K562 (cell line): ENCODE results near the gene KAT6B. TPM values are rescaled to one million over a fixed set of nuclear protein-coding genes. Genes with fewer than 3 reads are reported as not detected.
A peak's percentile ranks its signal among the peaks of the same experiment; 100 is the strongest.

Source experiments
- ATAC-seq: fragments of 200-7000 bp; cut with Tn5 transposase; 3 replicates; pipeline ENCODE4 v1.9.1; 2020; ENCODE audit warnings: moderate library complexity
- BruUV-seq: library from RNA; stranded (reverse); fragments of 400-500 nt; replicated peaks from 2 replicates; lab custom pipeline; 2021; lab: Mats Ljungman, UMichigan
- CTCF ChIA-PET: fragments of 300-600 bp; formaldehyde crosslinking; extraction: SDS; loops from one replicate; lab custom pipeline; 2021; ENCODE audit warnings: low intra/inter-chr PET ratio; lab: Yijun Ruan, JAX
- POLR2A ChIA-PET: fragments of 300-600, 350-650 bp; sonication (Branson Sonifier 250); formaldehyde crosslinking; extraction: SDS; loops from one replicate; lab custom pipeline; 2021; ENCODE audit warnings: antibody characterized with exemption, inconsistent platforms; lab: Yijun Ruan, JAX
- DNase-seq, 4 experiments: peaks; one replicate each; pipeline versions ENCODE4 v3.0.0 to v3.0.0-alpha.2; 2011 to 2018; ENCODE audit warnings: low spot score in 3 of 4, mixed read lengths in 3 of 4; ENCODE audit errors: extremely low read depth in 1 of 4
- FAIRE-seq: peaks from 2 replicates; lab custom pipeline; 2011; peaks lifted over from hg19 to GRCh38; lab: Jason Lieb, UNC
- H2AFZ ChIP-seq: 2 replicates; pipeline ENCODE4 v1.6.0; 2011; ENCODE audit warnings: low read depth, low read length, control low read depth, inconsistent platforms
- H3K27ac ChIP-seq: fragments of 200-600 bp; 3 replicates; pipeline ENCODE4 v1.8.0; 2011; ENCODE audit warnings: low read depth, mild to moderate bottlenecking, control low read depth, inconsistent platforms, low read length, moderate library complexity, mixed read lengths; ENCODE audit errors: extremely low read depth
- H3K27me3 ChIP-seq, 2 experiments: fragments of 300-600 bp in 1 of 2; 2 replicates in 1 of 2; 3 replicates in 1 of 2; pipeline versions ENCODE4 v1.6.0 to v1.8.0; 2011; ENCODE audit warnings: inconsistent platforms in 2 of 2, low read length in 2 of 2, mild to moderate bottlenecking in 1 of 2, mixed read lengths in 1 of 2, moderate library complexity in 1 of 2; ENCODE audit not compliant: control insufficient read depth in 2 of 2, insufficient read depth in 2 of 2
- H3K36me3 ChIP-seq: fragments of 300-600 bp; 3 replicates; pipeline ENCODE4 v1.8.0; 2011; ENCODE audit warnings: mild to moderate bottlenecking, low read length, inconsistent platforms; ENCODE audit not compliant: control insufficient read depth, insufficient read depth
- H3K4me1 ChIP-seq, 2 experiments: fragments of 200-600 bp in 1 of 2; replicated peaks in 1 of 2; 2 replicates in 1 of 2; 3 replicates in 1 of 2; pipeline versions ENCODE4 v1.5.1 to v1.8.0; 2011; ENCODE audit warnings: inconsistent platforms in 2 of 2, low read length in 2 of 2, mild to moderate bottlenecking in 1 of 2, mixed read lengths in 1 of 2, moderate library complexity in 1 of 2; ENCODE audit not compliant: control insufficient read depth in 2 of 2, insufficient read depth in 2 of 2
- H3K4me2 ChIP-seq: 2 replicates; pipeline ENCODE4 v1.6.1; 2011; ENCODE audit warnings: low read length, control low read depth, inconsistent platforms, mixed read lengths; ENCODE audit not compliant: insufficient read depth
- H3K4me3 ChIP-seq: fragments of 200-600 bp; sonication (generic), shearing (Covaris generic); 2 replicates; pipeline ENCODE4 v1.5.1; 2016; ENCODE audit warnings: control low read depth, inconsistent platforms
- H3K79me2 ChIP-seq: fragments of 200-600 bp; 3 replicates; pipeline ENCODE4 v1.8.0; 2011; ENCODE audit warnings: low read length, inconsistent platforms; ENCODE audit not compliant: control insufficient read depth, insufficient read depth
- H3K9ac ChIP-seq, 2 experiments: 2 replicates each; pipeline versions ENCODE4 v1.6.0 to v1.6.1; 2011; ENCODE audit warnings: low read depth in 2 of 2, low read length in 2 of 2, control low read depth in 1 of 2, inconsistent platforms in 1 of 2, mild to moderate bottlenecking in 1 of 2, mixed read lengths in 1 of 2; ENCODE audit not compliant: insufficient read depth in 1 of 2
- H3K9me1 ChIP-seq: one replicate; pipeline ENCODE4 v1.6.0; 2011; ENCODE audit warnings: inconsistent platforms, mild to moderate bottlenecking, low read length, moderate library complexity; ENCODE audit not compliant: control insufficient read depth, insufficient read depth
- H3K9me3 ChIP-seq: replicated peaks from 2 replicates; pipeline ENCODE4 v1.5.1; 2011; ENCODE audit warnings: low read depth, low read length, inconsistent platforms; ENCODE audit not compliant: control insufficient read depth, insufficient read depth
- H4K20me1 ChIP-seq: replicated peaks from 2 replicates; pipeline ENCODE4 v1.6.1; 2011; ENCODE audit warnings: low read length, inconsistent platforms, mixed read lengths; ENCODE audit not compliant: control insufficient read depth, insufficient read depth
- KLF1 ChIP-seq: fragments of 450-650 bp; IDR thresholded peaks from 2 replicates; pipeline ENCODE4 v1.6.1; 2016; ENCODE audit warnings: missing genetic modification characterization, missing compliant biosample characterization
- MAZ ChIP-seq, 2 experiments: fragments of 450-650 bp in 1 of 2; sonication (generic) in 1 of 2; formaldehyde crosslinking; IDR thresholded peaks in 1 of 2; conservative IDR thresholded peaks in 1 of 2; 2 replicates each; pipeline versions ENCODE4 v1.4.0 to v1.5.0; 2020; ENCODE audit warnings: mild to moderate bottlenecking in 1 of 2, missing genetic modification reagents in 1 of 2
- ZNF766 ChIP-seq: fragments of 200-800 bp; sonication (Bioruptor generic); conservative IDR thresholded peaks from 2 replicates; pipeline ENCODE4 v1.6.1; 2016; ENCODE audit warnings: missing genetic modification characterization, missing compliant biosample characterization
- ZNF830 ChIP-seq: fragments of 250-450 bp; sonication (Bioruptor Pico); IDR thresholded peaks from 2 replicates; pipeline ENCODE4 v1.5.0; 2021; ENCODE audit warnings: mild to moderate bottlenecking
- WGBS: fragments of 100-300 bp; shearing (Covaris generic); methylation state at CpG from one replicate; pipeline ENCODE4 v1.1.6; 2016; ENCODE audit warnings: low coverage, mixed read lengths; ENCODE audit not compliant: insufficient coverage; ENCODE audit errors: missing lambda C conversion rate; 5-methylcytosine and 5-hydroxymethylcytosine counted together
- in situ Hi-C: fragments of 300-500 bp; cut with MboI; formaldehyde crosslinking; loops from 4 replicates; pipeline ENCODE4 v1.15.0; 2018; ENCODE audit warnings: inconsistent platforms, mixed read lengths
- intact Hi-C: fragments of 100-400 bp; cut with micrococcal nuclease; formaldehyde crosslinking; loops from 2 replicates; pipeline ENCODE4 v1.14.2; 2022
- polyA plus RNA-seq, 8 experiments: library from polyadenylated mRNA; depleted of rRNA in 4 of 8; stranded (reverse) in 5 of 8; unstranded in 3 of 8; fragments of >200 nt; fragmentation: Nextera tagmentation in 2 of 8; fragmentation: Illumina TruSeq in 1 of 8; extraction: Ambion mirVana in 2 of 8; extraction: Trizol in 1 of 8; gene quantifications; 2 replicates each; pipeline versions ENCODE4 v1.2.1 to v1.2.3, GENCODE V29; 2011 to 2014; ENCODE audit warnings: inconsistent platforms in 1 of 8, missing spikeins in 1 of 8
- total RNA-seq, 7 experiments: library from RNA; depleted of rRNA in 6 of 7; stranded (reverse); fragments of >200 nt in 6 of 7; fragmentation: Illumina TruSeq in 2 of 7; extraction: Trizol in 2 of 7; gene quantifications; 2 replicates each; pipeline versions ENCODE4 v1.2.1 to v1.2.3, GENCODE V29; 2011 to 2021; ENCODE audit warnings: low replicate concordance in 1 of 7
- TF ChIP-seq, protein P1 (sequence below): sonication (generic); IDR thresholded peaks from 2 replicates; pipeline ENCODE4 v1.6.1; 2016

Gene KAT6B
- total and polyA plus RNA-seq, 9 of the 15 experiments (the other 6 are each of a cell fraction or from before 2014, with no cell fraction given) = 1.4 to 9.2 (median 6.8) TPM

DNA sequence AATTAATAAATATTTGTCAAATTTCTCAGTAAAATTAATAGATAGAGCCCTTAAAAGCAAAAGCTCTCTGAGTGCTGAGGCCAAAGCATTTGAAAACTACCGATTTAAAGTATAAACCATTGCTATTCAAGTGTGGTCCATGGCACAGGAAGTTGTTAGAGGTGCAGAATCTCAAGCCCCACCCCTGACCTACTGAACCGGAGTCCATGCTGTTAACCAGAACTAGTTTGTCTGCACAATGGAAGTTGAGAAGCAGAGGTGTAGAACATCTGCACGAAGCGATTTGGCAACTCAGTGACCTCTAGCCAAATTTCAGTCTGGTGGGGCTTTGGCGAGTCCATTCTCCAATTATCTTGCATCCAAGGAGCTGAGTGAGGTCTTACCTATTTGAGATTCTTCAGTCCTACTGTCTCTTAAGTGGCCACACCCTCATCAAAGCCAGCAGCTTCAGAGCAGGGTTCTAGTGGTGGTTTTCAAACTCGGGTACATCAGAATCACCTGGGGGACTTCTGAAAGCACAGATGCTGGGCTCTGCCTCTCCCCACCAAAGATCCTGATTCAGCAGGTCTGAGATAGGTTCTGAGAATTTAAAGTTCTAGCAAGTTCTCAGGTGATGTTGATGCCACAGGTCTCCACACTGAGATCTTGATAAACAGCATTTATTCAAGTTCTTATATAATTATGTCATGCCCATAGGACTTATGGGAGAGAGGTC, 188.3 kb downstream of the KAT6B start:
- BruUV-seq = no TSS peak
- WGBS = 21% methylated on average over 6 of the region's 6 CpGs
- intact Hi-C loops = loop anchor here (10.0 kb wide), 1 partner anchor 190 kb away; the partner anchor contains the start of gene KAT6B
- FAIRE-seq = no peak
- H3K4me2 ChIP-seq = no peak overlapping the region
- no peaks in the 10 kb centered on the region for H3K9me3 ChIP-seq
- H2AFZ ChIP-seq = no peak overlapping the region
- H3K36me3 ChIP-seq = no peaks in the 10 kb centered on the region
- H4K20me1 ChIP-seq = no peaks in the 10 kb centered on the region
- H3K4me1 ChIP-seq = no peaks in the 10 kb centered on the region
- H3K9me1 ChIP-seq = no peaks in the 10 kb centered on the region
- no peak overlapping the region for H3K27ac ChIP-seq
- in situ Hi-C loops = no loop called here
- no peak for ATAC-seq
- POLR2A ChIA-PET = no interaction called here
- no peak for DNase-seq
- TF ChIP-seq, protein P1, sequence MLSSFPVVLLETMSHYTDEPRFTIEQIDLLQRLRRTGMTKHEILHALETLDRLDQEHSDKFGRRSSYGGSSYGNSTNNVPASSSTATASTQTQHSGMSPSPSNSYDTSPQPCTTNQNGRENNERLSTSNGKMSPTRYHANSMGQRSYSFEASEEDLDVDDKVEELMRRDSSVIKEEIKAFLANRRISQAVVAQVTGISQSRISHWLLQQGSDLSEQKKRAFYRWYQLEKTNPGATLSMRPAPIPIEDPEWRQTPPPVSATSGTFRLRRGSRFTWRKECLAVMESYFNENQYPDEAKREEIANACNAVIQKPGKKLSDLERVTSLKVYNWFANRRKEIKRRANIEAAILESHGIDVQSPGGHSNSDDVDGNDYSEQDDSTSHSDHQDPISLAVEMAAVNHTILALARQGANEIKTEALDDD = peak; percentile 77
- TF ChIP-seq ZNF830 (no peak), KLF1 (no peak), ZNF766 (CRISPR knock-in tag) (no peak), MAZ (CRISPR knock-in tag; conservative IDR thresholded peaks at IDR 0.05 in 1 of 2, IDR thresholded peaks at IDR 0.05 in 1 of 2) (no peak)
- no peak overlapping the region for H3K4me3 ChIP-seq
- H3K9ac ChIP-seq = no peak overlapping the region
- CTCF ChIA-PET = interaction anchor here (0.6 kb wide), 1 partner anchor 91 kb away, joined by 3 read pairs; no protein-coding TSS in a partner anchor
- H3K79me2 ChIP-seq = no peaks in the 10 kb centered on the region
- H3K27me3 ChIP-seq = no peaks in the 10 kb centered on the region; a peak in 1 of 5 replicates
